DND-41 (cell line): Measurements from ENCODE around the gene EDA.

Source experiments
- ATAC-seq: fragments of 200-7000 bp; cut with Tn5 transposase; 3 replicates; pipeline ENCODE4 v1.9.1; 2021; ENCODE audit warnings: low read depth; ENCODE audit not compliant: insufficient read depth
- DNase-seq: peaks from one replicate; pipeline ENCODE4 v3.0.0-alpha.2; 2020
- H2AFZ ChIP-seq: 2 replicates; pipeline ENCODE4 v1.6.0; 2012; ENCODE audit warnings: low read depth, low read length
- H3K27ac ChIP-seq: 2 replicates; pipeline ENCODE4 v1.5.1; 2012; ENCODE audit warnings: low read length, inconsistent platforms
- H3K27me3 ChIP-seq: fragments of 200-600 bp; sonication (generic); 2 replicates; pipeline ENCODE4 v1.6.0; 2012; ENCODE audit warnings: low read length, mild to moderate bottlenecking, inconsistent platforms; ENCODE audit not compliant: insufficient read depth, poor library complexity
- H3K36me3 ChIP-seq: 2 replicates; pipeline ENCODE4 v1.5.1; 2012; ENCODE audit warnings: low read length, inconsistent platforms; ENCODE audit not compliant: insufficient read depth
- H3K4me1 ChIP-seq: 2 replicates; pipeline ENCODE4 v1.5.1; 2012; ENCODE audit warnings: mild to moderate bottlenecking, low read length; ENCODE audit not compliant: insufficient read depth
- H3K4me2 ChIP-seq: 2 replicates; pipeline ENCODE4 v1.6.0; 2012; ENCODE audit warnings: mild to moderate bottlenecking, moderate library complexity, low read length, inconsistent platforms; ENCODE audit not compliant: insufficient read depth
- H3K4me3 ChIP-seq, 2 experiments: fragments of 200-600 bp in 1 of 2; shearing (Covaris generic) in 1 of 2; 2 replicates each; pipeline ENCODE4 v1.5.1; 2012 to 2016; ENCODE audit warnings: inconsistent platforms in 2 of 2, low read length in 2 of 2, mild to moderate bottlenecking in 2 of 2, low read depth in 1 of 2, moderate library complexity in 1 of 2
- H3K79me2 ChIP-seq: 2 replicates; pipeline ENCODE4 v1.6.0; 2012; ENCODE audit warnings: low read length, inconsistent platforms; ENCODE audit not compliant: insufficient read depth
- H3K9ac ChIP-seq: 2 replicates; pipeline ENCODE4 v1.6.0; 2012; ENCODE audit warnings: low read depth, mild to moderate bottlenecking, inconsistent platforms, low read length, moderate library complexity
- H3K9me3 ChIP-seq: 2 replicates; pipeline ENCODE4 v1.5.1; 2012; ENCODE audit warnings: low read length, moderate library complexity, mild to moderate bottlenecking, inconsistent platforms; ENCODE audit not compliant: insufficient read depth, severe bottlenecking
- H4K20me1 ChIP-seq: 2 replicates; pipeline ENCODE4 v1.6.0; 2012; ENCODE audit warnings: low read length; ENCODE audit not compliant: insufficient read depth
- CTCF ChIP-seq: IDR thresholded peaks from 2 replicates; pipeline ENCODE4 v1.5.1; 2012; ENCODE audit warnings: borderline replicate concordance, low read length, moderate library complexity, mild to moderate bottlenecking; ENCODE audit not compliant: poor library complexity, severe bottlenecking; ENCODE audit errors: extremely low read depth
- EZH2 ChIP-seq: IDR thresholded peaks from 3 replicates; pipeline ENCODE4 v1.6.1; 2012; ENCODE audit warnings: borderline replicate concordance, low read depth, mild to moderate bottlenecking, moderate library complexity, low read length, inconsistent platforms; ENCODE audit not compliant: severe bottlenecking

Gene EDA

GRCh38 chrX:70087857-70088630 is 472.1 kb downstream of the EDA start:
- ATAC-seq = no peak
- no peak for DNase-seq
- TF ChIP-seq CTCF (no peak), EZH2 (no peak)

GRCh38 chrX:70088751-70089150 is 472.8 kb downstream of the EDA start:
- Histone ChIP-seq H3K4me2 (no peak overlapping the region), H4K20me1 (no peaks in the 10 kb centered on the region), H2AFZ (no peak overlapping the region), H3K27ac (no peak overlapping the region), H3K27me3 (no peaks in the 10 kb centered on the region), H3K79me2 (no peaks in the 10 kb centered on the region), H3K4me1 (no peaks in the 10 kb centered on the region), H3K9ac (no peak overlapping the region), H3K4me3 (no peak overlapping the region), H3K36me3 (no peaks in the 10 kb centered on the region), H3K9me3 (no peaks in the 10 kb centered on the region)
- DNase-seq (no peak), ATAC-seq (no peak)
- no peak for TF ChIP-seq EZH2
- TF ChIP-seq CTCF = no peak

More at GRCh38 chrX:70087857-70088630, 472.1 kb downstream of the EDA start:
- no peak overlapping the region for H3K27ac ChIP-seq
- no peaks in the 10 kb centered on the region for H3K4me1 ChIP-seq
- no peak overlapping the region for H3K9ac ChIP-seq
- H3K27me3 ChIP-seq = no peaks in the 10 kb centered on the region
- no peak overlapping the region for H3K4me2 ChIP-seq
- H3K4me3 ChIP-seq = no peak overlapping the region
- no peak overlapping the region for H2AFZ ChIP-seq
- H4K20me1 ChIP-seq = no peaks in the 10 kb centered on the region
- H3K36me3 ChIP-seq = no peaks in the 10 kb centered on the region
- no peaks in the 10 kb centered on the region for H3K79me2 ChIP-seq
- H3K9me3 ChIP-seq = no peaks in the 10 kb centered on the region
